ENCODE data around the gene STK10. TPM values are rescaled to one million over a fixed set of nuclear protein-coding genes. Genes with fewer than 3 reads are reported as not detected.

STK10 gene
- polyA plus RNA-seq, 1 of the 3 experiments (the other 2 are of a cell fraction), result 11.0 TPM

- 98% methylated on average over 19 of the region's 19 CpGs for WGBS (ENCODE audit: low lambda C conversion rate)
- Histone ChIP-seq H3K27me3 (ENCODE audit: insufficient read depth) (no peaks in the 10 kb centered on the region), H3K27ac (ENCODE audit: low read depth in 2 of 2, low read length in 1 of 2) (no peak overlapping the region), H3K79me2 (ENCODE audit: insufficient read depth) (no peaks in the 10 kb centered on the region), H3K4me1 (ENCODE audit: control insufficient read depth in 1 of 2, insufficient read depth in 2 of 2, low read depth in 1 of 2, low read length in 1 of 2) (peaks cover 0 to 4% of the 10 kb centered on the region in 2 experiments; a peak in 1 of 4 replicates), H3F3A (replicated peaks; ENCODE audit: insufficient read depth) (no peaks in the 10 kb centered on the region), H3K36me3 (replicated peaks in 1 of 2; ENCODE audit: control insufficient read depth in 1 of 2, insufficient read depth in 2 of 2, low read length in 1 of 2) (peaks cover 13 to 30% of the 10 kb centered on the region in 2 experiments), H3K9me3 (no peaks in the 10 kb centered on the region), H3K9me2 (no peaks in the 10 kb centered on the region), H3K4me3 (ENCODE audit: low read depth in 2 of 2, low read length in 1 of 2) (no peak overlapping the region), H3K9ac (no peak overlapping the region), H3K4me2 (no peak overlapping the region), H4K20me1 (ENCODE audit: insufficient read depth) (no peaks in the 10 kb centered on the region), H2AFZ (ENCODE audit: low read depth) (no peak overlapping the region)
- ChIA-PET CTCF (interaction anchor here (0.9 kb wide), 1 partner anchor 10 kb away, joined by 4 read pairs; no protein-coding TSS in a partner anchor), POLR2A (no interaction called here)
- DNase-seq, result no peak
- no peak for TF ChIP-seq MXI1 (IDR thresholded peaks at IDR 0.05; ENCODE audit: low read depth, low read length)
- no peak for TF ChIP-seq YY1 (IDR thresholded peaks at IDR 0.05; ENCODE audit: low read depth)
- no peak for TF ChIP-seq FOXJ3 (CRISPR knock-in tag; IDR thresholded peaks at IDR 0.05)
- no peak for TF ChIP-seq GATA2 (CRISPR knock-in tag; IDR thresholded peaks at IDR 0.05)
- TF ChIP-seq, protein P1, sequence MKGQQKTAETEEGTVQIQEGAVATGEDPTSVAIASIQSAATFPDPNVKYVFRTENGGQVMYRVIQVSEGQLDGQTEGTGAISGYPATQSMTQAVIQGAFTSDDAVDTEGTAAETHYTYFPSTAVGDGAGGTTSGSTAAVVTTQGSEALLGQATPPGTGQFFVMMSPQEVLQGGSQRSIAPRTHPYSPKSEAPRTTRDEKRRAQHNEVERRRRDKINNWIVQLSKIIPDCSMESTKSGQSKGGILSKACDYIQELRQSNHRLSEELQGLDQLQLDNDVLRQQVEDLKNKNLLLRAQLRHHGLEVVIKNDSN (IDR thresholded peaks at IDR 0.05; ENCODE audit: borderline replicate concordance, low read depth), result no peak
These were observed 132.6 kb downstream of the STK10 start for GRCh38 chr5:172055421-172055820.

DNA sequence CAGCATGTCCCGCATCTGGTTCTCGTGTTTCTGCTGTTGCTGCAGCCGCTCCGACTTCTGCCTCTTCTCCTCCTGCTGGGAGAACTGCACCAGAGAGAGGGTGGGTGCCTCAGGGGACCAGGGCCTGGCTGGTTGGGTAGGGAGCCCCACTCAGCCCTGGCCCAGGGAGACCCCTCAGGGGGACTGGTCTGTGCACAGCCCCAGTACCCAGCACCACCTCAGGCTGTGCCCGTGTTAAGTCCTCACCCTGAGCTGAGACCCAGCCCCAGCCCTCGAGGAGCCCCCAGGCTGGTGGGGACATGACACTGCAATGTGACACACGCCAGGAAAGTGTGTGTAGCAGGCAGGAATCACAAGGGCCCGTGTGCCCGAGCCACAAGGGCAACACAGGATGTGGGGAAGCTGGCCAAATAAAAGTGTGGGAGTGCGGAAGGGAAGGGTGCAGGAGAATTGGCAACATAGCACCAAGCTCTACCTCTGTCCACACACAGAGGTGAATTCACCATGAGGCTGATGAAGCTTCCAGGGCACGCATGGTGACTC lies 133.3 kb downstream of the STK10 start:
- H3F3A ChIP-seq (replicated peaks; ENCODE audit: insufficient read depth), result no peaks in the 10 kb centered on the region
- H3K27ac ChIP-seq (ENCODE audit: low read depth in 2 of 2, low read length in 1 of 2), result no peak overlapping the region

More for the DNA sequence above, 133.3 kb downstream of the STK10 start:
- H3K27me3 ChIP-seq (ENCODE audit: insufficient read depth), result no peaks in the 10 kb centered on the region
- H3K36me3 ChIP-seq (replicated peaks in 1 of 2; ENCODE audit: control insufficient read depth in 1 of 2, insufficient read depth in 2 of 2, low read length in 1 of 2), result peaks cover 11 to 28% of the 10 kb centered on the region in 2 experiments
- H3K9ac ChIP-seq, result no peak overlapping the region
- H3K4me3 ChIP-seq (ENCODE audit: low read depth in 2 of 2, low read length in 1 of 2), result no peak overlapping the region
- POLR2A ChIA-PET, result no interaction called here
- CTCF ChIA-PET, result interaction anchor here (1.2 kb wide), 1 partner anchor 52 kb away, joined by 3 read pairs; no protein-coding TSS in a partner anchor
- no peak overlapping the region for H3K4me2 ChIP-seq
- DNase-seq, result no peak
- WGBS (ENCODE audit: low lambda C conversion rate), result 96% methylated on average over 11 of the region's 11 CpGs
- no peaks in the 10 kb centered on the region for H4K20me1 ChIP-seq (ENCODE audit: insufficient read depth)
- H3K4me1 ChIP-seq (ENCODE audit: control insufficient read depth in 1 of 2, insufficient read depth in 2 of 2, low read depth in 1 of 2, low read length in 1 of 2), result peaks cover 0 to 4% of the 10 kb centered on the region in 2 experiments; a peak in 1 of 4 replicates
- no peak overlapping the region for H2AFZ ChIP-seq (ENCODE audit: low read depth)
- no peaks in the 10 kb centered on the region for H3K79me2 ChIP-seq (ENCODE audit: insufficient read depth)
- TF ChIP-seq NFIC (IDR thresholded peaks at IDR 0.05; ENCODE audit: borderline replicate concordance) (no peak), TAF1 (IDR thresholded peaks at IDR 0.05; ENCODE audit: borderline replicate concordance, low read depth, low read length) (no peak), YY1 (IDR thresholded peaks at IDR 0.05; ENCODE audit: low read depth) (no peak), SIN3A (IDR thresholded peaks at IDR 0.05; ENCODE audit: borderline replicate concordance, low read depth, low read length) (no peak), FOXM1 (IDR thresholded peaks at IDR 0.05; ENCODE audit: low read depth) (no peak), TCF12 (IDR thresholded peaks at IDR 0.05) (no peak), JUND (IDR thresholded peaks at IDR 0.05) (no peak), RFX5 (IDR thresholded peaks at IDR 0.05; ENCODE audit: low read length) (no peak), RAD21 (IDR thresholded peaks at IDR 0.05; ENCODE audit: low read length) (no peak), ZBTB33 (IDR thresholded peaks at IDR 0.05; ENCODE audit: borderline replicate concordance, low read depth) (no peak)
- TF ChIP-seq, protein P2, sequence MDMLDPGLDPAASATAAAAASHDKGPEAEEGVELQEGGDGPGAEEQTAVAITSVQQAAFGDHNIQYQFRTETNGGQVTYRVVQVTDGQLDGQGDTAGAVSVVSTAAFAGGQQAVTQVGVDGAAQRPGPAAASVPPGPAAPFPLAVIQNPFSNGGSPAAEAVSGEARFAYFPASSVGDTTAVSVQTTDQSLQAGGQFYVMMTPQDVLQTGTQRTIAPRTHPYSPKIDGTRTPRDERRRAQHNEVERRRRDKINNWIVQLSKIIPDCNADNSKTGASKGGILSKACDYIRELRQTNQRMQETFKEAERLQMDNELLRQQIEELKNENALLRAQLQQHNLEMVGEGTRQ (IDR thresholded peaks at IDR 0.05; ENCODE audit: borderline replicate concordance, low read depth, low read length), result no peak
- TF ChIP-seq, protein P1 (IDR thresholded peaks at IDR 0.05; ENCODE audit: borderline replicate concordance, low read depth), result no peak
- H3K9me2 ChIP-seq, result no peaks in the 10 kb centered on the region
- H3K9me3 ChIP-seq, result no peaks in the 10 kb centered on the region
